Measurements from ENCODE around the gene BOLA3.

DNA sequence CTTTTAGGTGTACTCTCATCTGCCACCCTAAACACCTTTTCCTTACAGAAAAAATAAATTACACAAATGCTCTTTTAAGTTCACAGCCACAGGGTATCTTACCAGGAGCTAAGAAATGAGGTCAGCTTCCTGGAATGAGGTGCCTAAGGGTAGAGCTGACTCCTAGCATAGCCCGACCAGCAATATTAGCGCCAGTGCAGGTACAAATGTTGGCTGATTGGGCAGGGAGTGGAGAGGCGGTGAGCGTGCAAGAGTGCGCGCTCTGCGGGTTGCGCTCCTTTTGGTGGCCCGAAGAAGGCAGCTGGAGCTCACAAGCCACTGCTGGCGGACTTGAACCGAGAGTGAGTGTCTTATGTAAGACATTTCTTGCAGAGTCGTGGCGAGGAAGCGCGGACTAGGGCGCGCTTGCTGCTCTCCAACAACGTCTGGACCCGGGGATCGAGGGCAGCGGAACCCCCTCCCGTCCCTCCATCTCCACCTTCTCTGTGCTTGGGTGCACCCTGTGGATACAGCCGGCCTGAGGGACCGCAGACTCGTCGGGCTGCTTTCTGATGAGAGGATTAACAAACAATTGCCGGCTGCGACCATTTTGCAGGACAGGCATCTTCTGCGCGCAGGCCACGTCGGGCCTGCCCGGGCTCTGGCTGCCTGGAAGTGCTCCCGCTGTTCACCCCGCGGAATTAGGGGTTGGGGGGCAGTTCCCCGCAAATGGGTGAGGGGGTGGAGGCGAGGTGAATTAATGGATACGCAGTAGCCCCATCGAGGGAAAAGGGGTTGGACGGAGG lies 17.3 kb downstream of the BOLA3 start:
- TF ChIP-seq POLR2AphosphoS5 (IDR thresholded peaks at IDR 0.05; ENCODE audit: low read length) (no peak), EZH2 (IDR thresholded peaks at IDR 0.05; ENCODE audit: borderline replicate concordance, control insufficient read depth, low read depth, low read length) (no peak)
- TF ChIP-seq, protein P1, sequence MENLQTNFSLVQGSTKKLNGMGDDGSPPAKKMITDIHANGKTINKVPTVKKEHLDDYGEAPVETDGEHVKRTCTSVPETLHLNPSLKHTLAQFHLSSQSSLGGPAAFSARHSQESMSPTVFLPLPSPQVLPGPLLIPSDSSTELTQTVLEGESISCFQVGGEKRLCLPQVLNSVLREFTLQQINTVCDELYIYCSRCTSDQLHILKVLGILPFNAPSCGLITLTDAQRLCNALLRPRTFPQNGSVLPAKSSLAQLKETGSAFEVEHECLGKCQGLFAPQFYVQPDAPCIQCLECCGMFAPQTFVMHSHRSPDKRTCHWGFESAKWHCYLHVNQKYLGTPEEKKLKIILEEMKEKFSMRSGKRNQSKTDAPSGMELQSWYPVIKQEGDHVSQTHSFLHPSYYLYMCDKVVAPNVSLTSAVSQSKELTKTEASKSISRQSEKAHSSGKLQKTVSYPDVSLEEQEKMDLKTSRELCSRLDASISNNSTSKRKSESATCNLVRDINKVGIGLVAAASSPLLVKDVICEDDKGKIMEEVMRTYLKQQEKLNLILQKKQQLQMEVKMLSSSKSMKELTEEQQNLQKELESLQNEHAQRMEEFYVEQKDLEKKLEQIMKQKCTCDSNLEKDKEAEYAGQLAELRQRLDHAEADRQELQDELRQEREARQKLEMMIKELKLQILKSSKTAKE (IDR thresholded peaks at IDR 0.05; ENCODE audit: low read depth, poor library complexity, severe bottlenecking) = no peak
- TF ChIP-seq, protein P2, sequence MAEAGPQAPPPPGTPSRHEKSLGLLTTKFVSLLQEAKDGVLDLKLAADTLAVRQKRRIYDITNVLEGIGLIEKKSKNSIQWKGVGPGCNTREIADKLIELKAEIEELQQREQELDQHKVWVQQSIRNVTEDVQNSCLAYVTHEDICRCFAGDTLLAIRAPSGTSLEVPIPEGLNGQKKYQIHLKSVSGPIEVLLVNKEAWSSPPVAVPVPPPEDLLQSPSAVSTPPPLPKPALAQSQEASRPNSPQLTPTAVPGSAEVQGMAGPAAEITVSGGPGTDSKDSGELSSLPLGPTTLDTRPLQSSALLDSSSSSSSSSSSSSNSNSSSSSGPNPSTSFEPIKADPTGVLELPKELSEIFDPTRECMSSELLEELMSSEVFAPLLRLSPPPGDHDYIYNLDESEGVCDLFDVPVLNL (IDR thresholded peaks at IDR 0.05; ENCODE audit: low read depth, low read length) = no peak
- TF ChIP-seq, protein P3, sequence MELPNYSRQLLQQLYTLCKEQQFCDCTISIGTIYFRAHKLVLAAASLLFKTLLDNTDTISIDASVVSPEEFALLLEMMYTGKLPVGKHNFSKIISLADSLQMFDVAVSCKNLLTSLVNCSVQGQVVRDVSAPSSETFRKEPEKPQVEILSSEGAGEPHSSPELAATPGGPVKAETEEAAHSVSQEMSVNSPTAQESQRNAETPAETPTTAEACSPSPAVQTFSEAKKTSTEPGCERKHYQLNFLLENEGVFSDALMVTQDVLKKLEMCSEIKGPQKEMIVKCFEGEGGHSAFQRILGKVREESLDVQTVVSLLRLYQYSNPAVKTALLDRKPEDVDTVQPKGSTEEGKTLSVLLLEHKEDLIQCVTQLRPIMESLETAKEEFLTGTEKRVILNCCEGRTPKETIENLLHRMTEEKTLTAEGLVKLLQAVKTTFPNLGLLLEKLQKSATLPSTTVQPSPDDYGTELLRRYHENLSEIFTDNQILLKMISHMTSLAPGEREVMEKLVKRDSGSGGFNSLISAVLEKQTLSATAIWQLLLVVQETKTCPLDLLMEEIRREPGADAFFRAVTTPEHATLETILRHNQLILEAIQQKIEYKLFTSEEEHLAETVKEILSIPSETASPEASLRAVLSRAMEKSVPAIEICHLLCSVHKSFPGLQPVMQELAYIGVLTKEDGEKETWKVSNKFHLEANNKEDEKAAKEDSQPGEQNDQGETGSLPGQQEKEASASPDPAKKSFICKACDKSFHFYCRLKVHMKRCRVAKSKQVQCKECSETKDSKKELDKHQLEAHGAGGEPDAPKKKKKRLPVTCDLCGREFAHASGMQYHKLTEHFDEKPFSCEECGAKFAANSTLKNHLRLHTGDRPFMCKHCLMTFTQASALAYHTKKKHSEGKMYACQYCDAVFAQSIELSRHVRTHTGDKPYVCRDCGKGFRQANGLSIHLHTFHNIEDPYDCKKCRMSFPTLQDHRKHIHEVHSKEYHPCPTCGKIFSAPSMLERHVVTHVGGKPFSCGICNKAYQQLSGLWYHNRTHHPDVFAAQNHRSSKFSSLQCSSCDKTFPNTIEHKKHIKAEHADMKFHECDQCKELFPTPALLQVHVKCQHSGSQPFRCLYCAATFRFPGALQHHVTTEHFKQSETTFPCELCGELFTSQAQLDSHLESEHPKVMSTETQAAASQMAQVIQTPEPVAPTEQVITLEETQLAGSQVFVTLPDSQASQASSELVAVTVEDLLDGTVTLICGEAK (IDR thresholded peaks at IDR 0.05; ENCODE audit: borderline replicate concordance) = no peak
- TF ChIP-seq, protein P4, sequence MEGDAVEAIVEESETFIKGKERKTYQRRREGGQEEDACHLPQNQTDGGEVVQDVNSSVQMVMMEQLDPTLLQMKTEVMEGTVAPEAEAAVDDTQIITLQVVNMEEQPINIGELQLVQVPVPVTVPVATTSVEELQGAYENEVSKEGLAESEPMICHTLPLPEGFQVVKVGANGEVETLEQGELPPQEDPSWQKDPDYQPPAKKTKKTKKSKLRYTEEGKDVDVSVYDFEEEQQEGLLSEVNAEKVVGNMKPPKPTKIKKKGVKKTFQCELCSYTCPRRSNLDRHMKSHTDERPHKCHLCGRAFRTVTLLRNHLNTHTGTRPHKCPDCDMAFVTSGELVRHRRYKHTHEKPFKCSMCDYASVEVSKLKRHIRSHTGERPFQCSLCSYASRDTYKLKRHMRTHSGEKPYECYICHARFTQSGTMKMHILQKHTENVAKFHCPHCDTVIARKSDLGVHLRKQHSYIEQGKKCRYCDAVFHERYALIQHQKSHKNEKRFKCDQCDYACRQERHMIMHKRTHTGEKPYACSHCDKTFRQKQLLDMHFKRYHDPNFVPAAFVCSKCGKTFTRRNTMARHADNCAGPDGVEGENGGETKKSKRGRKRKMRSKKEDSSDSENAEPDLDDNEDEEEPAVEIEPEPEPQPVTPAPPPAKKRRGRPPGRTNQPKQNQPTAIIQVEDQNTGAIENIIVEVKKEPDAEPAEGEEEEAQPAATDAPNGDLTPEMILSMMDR (IDR thresholded peaks at IDR 0.05 in 2 of 3, conservative IDR thresholded peaks at IDR 0.05 in 1 of 3; ENCODE audit: control insufficient read depth in 2 of 3, extremely low read depth in 1 of 3, insufficient read depth in 1 of 3, low read depth in 3 of 3, low read length in 3 of 3) = no peak
